WTC11 (cell line): ENCODE measurements around the gene TMEM143.

Experiments
- ATF6 ChIP-seq: sonication (generic); formaldehyde crosslinking; IDR thresholded peaks from 2 replicates; pipeline ENCODE4 v1.8.1; 2023; ENCODE audit warnings: mild to moderate bottlenecking, missing genetic modification reagents
- CREB1 ChIP-seq: sonication (generic); formaldehyde crosslinking; IDR thresholded peaks from 2 replicates; pipeline ENCODE4 v1.8.0; 2023; ENCODE audit warnings: mild to moderate bottlenecking, missing genetic modification reagents
- ESRRA ChIP-seq: sonication (generic); formaldehyde crosslinking; IDR thresholded peaks from 2 replicates; pipeline ENCODE4 v1.8.1; 2022; ENCODE audit warnings: mild to moderate bottlenecking, missing genetic modification reagents, borderline replicate concordance
- NFE2L1 ChIP-seq: sonication (generic); formaldehyde crosslinking; IDR thresholded peaks from 2 replicates; pipeline ENCODE4 v1.8.1; 2023; ENCODE audit warnings: missing genetic modification reagents
- NFYB ChIP-seq: sonication (generic); formaldehyde crosslinking; conservative IDR thresholded peaks from 2 replicates; pipeline ENCODE4 v1.8.0; 2022; ENCODE audit warnings: low read depth, missing genetic modification reagents
- TCF7 ChIP-seq: sonication (generic); formaldehyde crosslinking; IDR thresholded peaks from 2 replicates; pipeline ENCODE4 v1.8.0; 2022; ENCODE audit warnings: mild to moderate bottlenecking, low read depth, missing genetic modification reagents, moderate library complexity
- USF2 ChIP-seq: sonication (generic); formaldehyde crosslinking; IDR thresholded peaks from 2 replicates; pipeline ENCODE4 v1.8.1; 2023; ENCODE audit warnings: mild to moderate bottlenecking, missing genetic modification reagents, moderate library complexity
- ZBTB21 ChIP-seq: sonication (generic); formaldehyde crosslinking; IDR thresholded peaks from 2 replicates; pipeline ENCODE4 v1.8.1; 2023; ENCODE audit warnings: mild to moderate bottlenecking, missing genetic modification reagents, borderline replicate concordance
- ZNF121 ChIP-seq: sonication (generic); formaldehyde crosslinking; IDR thresholded peaks from 2 replicates; pipeline ENCODE4 v1.8.0; 2023; ENCODE audit warnings: missing genetic modification reagents
- TF ChIP-seq, protein P1 (sequence below): fragments of 200-600 bp; IDR thresholded peaks from 2 replicates; pipeline ENCODE4 v1.8.0; 2022; ENCODE audit warnings: antibody characterized with exemption
- TF ChIP-seq, protein P2 (sequence below): sonication (generic); formaldehyde crosslinking; IDR thresholded peaks from 2 replicates; pipeline ENCODE4 v1.8.0; 2022; ENCODE audit warnings: mild to moderate bottlenecking, missing genetic modification reagents
- TF ChIP-seq, protein P3 (sequence below): sonication (generic); formaldehyde crosslinking; IDR thresholded peaks from 2 replicates; pipeline ENCODE4 v1.8.0; 2023; ENCODE audit warnings: missing genetic modification reagents, mild to moderate bottlenecking, borderline replicate concordance

- TF ChIP-seq ZBTB21 (CRISPR knock-in tag): no peak
- no peak for TF ChIP-seq ZNF121 (CRISPR knock-in tag)
- TF ChIP-seq, protein P1, sequence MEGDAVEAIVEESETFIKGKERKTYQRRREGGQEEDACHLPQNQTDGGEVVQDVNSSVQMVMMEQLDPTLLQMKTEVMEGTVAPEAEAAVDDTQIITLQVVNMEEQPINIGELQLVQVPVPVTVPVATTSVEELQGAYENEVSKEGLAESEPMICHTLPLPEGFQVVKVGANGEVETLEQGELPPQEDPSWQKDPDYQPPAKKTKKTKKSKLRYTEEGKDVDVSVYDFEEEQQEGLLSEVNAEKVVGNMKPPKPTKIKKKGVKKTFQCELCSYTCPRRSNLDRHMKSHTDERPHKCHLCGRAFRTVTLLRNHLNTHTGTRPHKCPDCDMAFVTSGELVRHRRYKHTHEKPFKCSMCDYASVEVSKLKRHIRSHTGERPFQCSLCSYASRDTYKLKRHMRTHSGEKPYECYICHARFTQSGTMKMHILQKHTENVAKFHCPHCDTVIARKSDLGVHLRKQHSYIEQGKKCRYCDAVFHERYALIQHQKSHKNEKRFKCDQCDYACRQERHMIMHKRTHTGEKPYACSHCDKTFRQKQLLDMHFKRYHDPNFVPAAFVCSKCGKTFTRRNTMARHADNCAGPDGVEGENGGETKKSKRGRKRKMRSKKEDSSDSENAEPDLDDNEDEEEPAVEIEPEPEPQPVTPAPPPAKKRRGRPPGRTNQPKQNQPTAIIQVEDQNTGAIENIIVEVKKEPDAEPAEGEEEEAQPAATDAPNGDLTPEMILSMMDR: no peak
- TF ChIP-seq, protein P2, sequence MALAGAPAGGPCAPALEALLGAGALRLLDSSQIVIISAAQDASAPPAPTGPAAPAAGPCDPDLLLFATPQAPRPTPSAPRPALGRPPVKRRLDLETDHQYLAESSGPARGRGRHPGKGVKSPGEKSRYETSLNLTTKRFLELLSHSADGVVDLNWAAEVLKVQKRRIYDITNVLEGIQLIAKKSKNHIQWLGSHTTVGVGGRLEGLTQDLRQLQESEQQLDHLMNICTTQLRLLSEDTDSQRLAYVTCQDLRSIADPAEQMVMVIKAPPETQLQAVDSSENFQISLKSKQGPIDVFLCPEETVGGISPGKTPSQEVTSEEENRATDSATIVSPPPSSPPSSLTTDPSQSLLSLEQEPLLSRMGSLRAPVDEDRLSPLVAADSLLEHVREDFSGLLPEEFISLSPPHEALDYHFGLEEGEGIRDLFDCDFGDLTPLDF (CRISPR knock-in tag): no peak
- no peak for TF ChIP-seq TCF7 (CRISPR knock-in tag)
- TF ChIP-seq ESRRA (CRISPR knock-in tag): no peak
- TF ChIP-seq CREB1 (CRISPR knock-in tag): no peak
- TF ChIP-seq, protein P3, sequence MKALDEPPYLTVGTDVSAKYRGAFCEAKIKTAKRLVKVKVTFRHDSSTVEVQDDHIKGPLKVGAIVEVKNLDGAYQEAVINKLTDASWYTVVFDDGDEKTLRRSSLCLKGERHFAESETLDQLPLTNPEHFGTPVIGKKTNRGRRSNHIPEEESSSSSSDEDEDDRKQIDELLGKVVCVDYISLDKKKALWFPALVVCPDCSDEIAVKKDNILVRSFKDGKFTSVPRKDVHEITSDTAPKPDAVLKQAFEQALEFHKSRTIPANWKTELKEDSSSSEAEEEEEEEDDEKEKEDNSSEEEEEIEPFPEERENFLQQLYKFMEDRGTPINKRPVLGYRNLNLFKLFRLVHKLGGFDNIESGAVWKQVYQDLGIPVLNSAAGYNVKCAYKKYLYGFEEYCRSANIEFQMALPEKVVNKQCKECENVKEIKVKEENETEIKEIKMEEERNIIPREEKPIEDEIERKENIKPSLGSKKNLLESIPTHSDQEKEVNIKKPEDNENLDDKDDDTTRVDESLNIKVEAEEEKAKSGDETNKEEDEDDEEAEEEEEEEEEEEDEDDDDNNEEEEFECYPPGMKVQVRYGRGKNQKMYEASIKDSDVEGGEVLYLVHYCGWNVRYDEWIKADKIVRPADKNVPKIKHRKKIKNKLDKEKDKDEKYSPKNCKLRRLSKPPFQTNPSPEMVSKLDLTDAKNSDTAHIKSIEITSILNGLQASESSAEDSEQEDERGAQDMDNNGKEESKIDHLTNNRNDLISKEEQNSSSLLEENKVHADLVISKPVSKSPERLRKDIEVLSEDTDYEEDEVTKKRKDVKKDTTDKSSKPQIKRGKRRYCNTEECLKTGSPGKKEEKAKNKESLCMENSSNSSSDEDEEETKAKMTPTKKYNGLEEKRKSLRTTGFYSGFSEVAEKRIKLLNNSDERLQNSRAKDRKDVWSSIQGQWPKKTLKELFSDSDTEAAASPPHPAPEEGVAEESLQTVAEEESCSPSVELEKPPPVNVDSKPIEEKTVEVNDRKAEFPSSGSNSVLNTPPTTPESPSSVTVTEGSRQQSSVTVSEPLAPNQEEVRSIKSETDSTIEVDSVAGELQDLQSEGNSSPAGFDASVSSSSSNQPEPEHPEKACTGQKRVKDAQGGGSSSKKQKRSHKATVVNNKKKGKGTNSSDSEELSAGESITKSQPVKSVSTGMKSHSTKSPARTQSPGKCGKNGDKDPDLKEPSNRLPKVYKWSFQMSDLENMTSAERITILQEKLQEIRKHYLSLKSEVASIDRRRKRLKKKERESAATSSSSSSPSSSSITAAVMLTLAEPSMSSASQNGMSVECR (CRISPR knock-in tag): no peak
- TF ChIP-seq USF2 (CRISPR knock-in tag): 0 out of 2 replicates have a peak, but pooled peaks have one; percentile 49
- no peak for TF ChIP-seq ATF6 (CRISPR knock-in tag)
- no peak for TF ChIP-seq NFE2L1 (CRISPR knock-in tag)
- TF ChIP-seq NFYB (CRISPR knock-in tag): no peak
These were observed 285 bp downstream of the TMEM143 start for GRCh38 chr19:48363500-48363809.
